A549 (cell line): ENCODE data around the gene GALNTL6. TPM values are rescaled to one million over a fixed set of nuclear protein-coding genes. Genes with fewer than 3 reads are reported as not detected.

Source experiments
- ATAC-seq, 2 experiments: fragments of 200-7000 bp in 1 of 2; fragments of >200 bp in 1 of 2; cut with Nextera tagmentation in 1 of 2; cut with Tn5 transposase in 1 of 2; 3 replicates each; pipeline versions ENCODE4 v1.8.0 to v1.9.1; 2018 to 2020; ENCODE audit warnings: mild to moderate bottlenecking in 1 of 2, moderate library complexity in 1 of 2
- CTCF ChIA-PET: fragments of 300-600 bp; sonication (Branson Sonifier 250); formaldehyde crosslinking; extraction: SDS; loops from one replicate; lab custom pipeline; 2021; ENCODE audit warnings: antibody characterized with exemption, inconsistent platforms; lab: Yijun Ruan, JAX
- POLR2A ChIA-PET: fragments of 350-600 bp; formaldehyde crosslinking; extraction: SDS; loops from one replicate; lab custom pipeline; 2021; ENCODE audit warnings: antibody characterized with exemption, inconsistent platforms; lab: Yijun Ruan, JAX
- DNase-seq, 2 experiments: peaks; one replicate each; pipeline versions ENCODE4 v3.0.0 to v3.0.0-alpha.2; 2011 to 2016; ENCODE audit warnings: low read depth in 1 of 2, low spot score in 1 of 2
- FAIRE-seq: peaks from 2 replicates; lab custom pipeline; 2011; peaks lifted over from hg19 to GRCh38; lab: Jason Lieb, UNC
- H3K27ac ChIP-seq, 2 experiments: fragments of >200 bp; sonication (Bioruptor Twin); formaldehyde crosslinking; 3 replicates each; pipeline ENCODE4 v1.5.1; 2016 to 2017
- H3K4me1 ChIP-seq: fragments of >200 bp; sonication (Bioruptor Twin); formaldehyde crosslinking; 3 replicates; pipeline ENCODE4 v1.6.1; 2016
- H3K4me2 ChIP-seq: fragments of >200 bp; sonication (Bioruptor Twin); formaldehyde crosslinking; 3 replicates; pipeline ENCODE4 v1.6.1; 2016
- H3K4me3 ChIP-seq: fragments of >200 bp; sonication (Bioruptor Twin); formaldehyde crosslinking; 3 replicates; pipeline ENCODE4 v1.5.1; 2016
- H3K9me3 ChIP-seq: fragments of >200 bp; sonication (Bioruptor Twin); formaldehyde crosslinking; 3 replicates; pipeline ENCODE4 v1.6.1; 2016
- BHLHE40 ChIP-seq: IDR thresholded peaks from 2 replicates; pipeline ENCODE4 v1.6.1; 2012; ENCODE audit warnings: low read depth, low read length, inconsistent platforms
- CEBPB ChIP-seq, 2 experiments: fragments of >200 bp in 1 of 2; sonication (Bioruptor Twin) in 1 of 2; formaldehyde crosslinking in 1 of 2; IDR thresholded peaks; 2 replicates each; pipeline ENCODE4 v1.6.1; 2012 to 2016
- CHD2 ChIP-seq: fragments of 150-350 bp; IDR thresholded peaks from 2 replicates; pipeline ENCODE4 v1.6.1; 2014; ENCODE audit warnings: low read length; ENCODE audit not compliant: partially characterized antibody
- EHF ChIP-seq: fragments of 250-450 bp; sonication (Bioruptor Pico); IDR thresholded peaks from 2 replicates; pipeline ENCODE4 v1.5.0; 2020; ENCODE audit warnings: mild to moderate bottlenecking
- EP300 ChIP-seq, 2 experiments: fragments of >200 bp; sonication (Bioruptor Twin); formaldehyde crosslinking; IDR thresholded peaks; 2 replicates in 1 of 2; 3 replicates in 1 of 2; pipeline ENCODE4 v1.6.1; 2016 to 2017
- FOSB ChIP-seq: fragments of 250-450 bp; sonication (Bioruptor Pico); IDR thresholded peaks from 2 replicates; pipeline ENCODE4 v1.5.0; 2020; ENCODE audit warnings: mild to moderate bottlenecking, moderate library complexity
- FOSL2 ChIP-seq, 2 experiments: fragments of 450-650 bp in 1 of 2; fragments of >200 bp in 1 of 2; sonication (Bioruptor Twin) in 1 of 2; formaldehyde crosslinking; IDR thresholded peaks; 2 replicates each; pipeline versions ENCODE4 v1.5.0 to v1.6.1; 2016 to 2020; ENCODE audit warnings: mild to moderate bottlenecking in 1 of 2, moderate library complexity in 1 of 2
- GATA3 ChIP-seq: IDR thresholded peaks from 2 replicates; pipeline ENCODE4 v1.6.1; 2012; ENCODE audit warnings: borderline replicate concordance
- HDAC2 ChIP-seq: fragments of 200-600 bp; sonication (generic); IDR thresholded peaks from 2 replicates; pipeline ENCODE4 v1.6.1; 2016
- HEYL ChIP-seq: fragments of 250-450 bp; sonication (Bioruptor Pico); IDR thresholded peaks from 2 replicates; pipeline ENCODE4 v1.8.0; 2021; ENCODE audit warnings: mild to moderate bottlenecking, moderate library complexity
- MAZ ChIP-seq: fragments of 150-350 bp; IDR thresholded peaks from 2 replicates; pipeline ENCODE4 v1.6.1; 2014; ENCODE audit warnings: antibody characterized with exemption, low read depth, low read length, borderline replicate concordance
- MYC ChIP-seq: IDR thresholded peaks from 2 replicates; pipeline ENCODE4 v1.6.1; 2012; ENCODE audit warnings: mild to moderate bottlenecking, inconsistent platforms, low read length, improper control_type of control experiment, borderline replicate concordance
- NPAS2 ChIP-seq: fragments of 250-450 bp; sonication (Bioruptor Pico); IDR thresholded peaks from 2 replicates; pipeline ENCODE4 v1.8.0; 2022; ENCODE audit warnings: mild to moderate bottlenecking, moderate library complexity, borderline replicate concordance
- POLR2AphosphoS2 ChIP-seq: conservative IDR thresholded peaks from 2 replicates; pipeline ENCODE4 v1.6.1; 2012; ENCODE audit warnings: low read length, improper control_type of control experiment, inconsistent platforms
- RAD21 ChIP-seq, 2 experiments: fragments of >200 bp in 1 of 2; sonication (Bioruptor Twin) in 1 of 2; formaldehyde crosslinking in 1 of 2; IDR thresholded peaks in 1 of 2; conservative IDR thresholded peaks in 1 of 2; 2 replicates in 1 of 2; 3 replicates in 1 of 2; pipeline ENCODE4 v1.6.1; 2012 to 2018; ENCODE audit warnings: inconsistent platforms in 1 of 2
- RARB ChIP-seq: fragments of 250-450 bp; sonication (Bioruptor Pico); IDR thresholded peaks from 2 replicates; pipeline ENCODE4 v1.8.0; 2021; ENCODE audit warnings: mild to moderate bottlenecking, moderate library complexity
- RCOR1 ChIP-seq: fragments of 150-350 bp; IDR thresholded peaks from 2 replicates; pipeline ENCODE4 v1.6.1; 2014; ENCODE audit warnings: antibody characterized with exemption, low read length, low read depth
- RFX5 ChIP-seq: fragments of 450-650 bp; IDR thresholded peaks from 2 replicates; pipeline ENCODE4 v1.7.1; 2014; ENCODE audit warnings: antibody characterized with exemption, mild to moderate bottlenecking, moderate library complexity
- TP53 ChIP-seq: fragments of 250-450 bp; sonication (Bioruptor Pico); IDR thresholded peaks from 2 replicates; pipeline ENCODE4 v1.5.0; 2021; ENCODE audit warnings: mild to moderate bottlenecking, moderate library complexity
- ZC3H11A ChIP-seq: fragments of 450-650 bp; IDR thresholded peaks from 2 replicates; pipeline ENCODE4 v1.6.1; 2014; ENCODE audit warnings: antibody characterized with exemption, mild to moderate bottlenecking
- ZSCAN20 ChIP-seq: fragments of 250-450 bp; sonication (Bioruptor Pico); IDR thresholded peaks from 2 replicates; pipeline ENCODE4 v1.8.0; 2022; ENCODE audit warnings: mild to moderate bottlenecking, moderate library complexity
- WGBS: methylation state at CpG from one replicate; pipeline ENCODE4 v1.1.6; 2017; ENCODE audit errors: missing lambda C conversion rate; 5-methylcytosine and 5-hydroxymethylcytosine counted together
- polyA plus RNA-seq, 4 experiments: library from polyadenylated mRNA; depleted of rRNA in 3 of 4; stranded (reverse); fragments of >200 nt; fragmentation: RNase III in 1 of 4; extraction: RNeasy Plus Mini Kit Qiagen cat#74134 plus additional on column Dnase treatment in 1 of 4; gene quantifications; 2 replicates in 3 of 4; 3 replicates in 1 of 4; pipeline ENCODE4 v1.2.3, GENCODE V29; 2011 to 2017
- TF ChIP-seq, protein P1 (sequence below): fragments of 450-650 bp; IDR thresholded peaks from 2 replicates; pipeline ENCODE4 v1.6.1; 2014; ENCODE audit warnings: antibody characterized with exemption
- TF ChIP-seq, protein P2 (sequence below): fragments of >200 bp; sonication (Bioruptor Twin); formaldehyde crosslinking; IDR thresholded peaks from 3 replicates; pipeline ENCODE4 v1.5.1; 2016
- TF ChIP-seq, protein P3 (sequence below): fragments of 250-450 bp; sonication (Bioruptor Pico); IDR thresholded peaks from 2 replicates; pipeline ENCODE4 v1.5.0; 2020; ENCODE audit warnings: low read depth, mild to moderate bottlenecking, moderate library complexity
- TF ChIP-seq, protein P4 (sequence below): fragments of 200-600 bp; sonication (generic); IDR thresholded peaks from 2 replicates; pipeline ENCODE4 v1.6.1; 2016; ENCODE audit warnings: antibody characterized with exemption, mild to moderate bottlenecking, moderate library complexity

Gene GALNTL6
- polyA plus RNA-seq, 2 of the 4 experiments (the other 2 are of a cell fraction) = 0.06 to 0.49 TPM

DNA sequence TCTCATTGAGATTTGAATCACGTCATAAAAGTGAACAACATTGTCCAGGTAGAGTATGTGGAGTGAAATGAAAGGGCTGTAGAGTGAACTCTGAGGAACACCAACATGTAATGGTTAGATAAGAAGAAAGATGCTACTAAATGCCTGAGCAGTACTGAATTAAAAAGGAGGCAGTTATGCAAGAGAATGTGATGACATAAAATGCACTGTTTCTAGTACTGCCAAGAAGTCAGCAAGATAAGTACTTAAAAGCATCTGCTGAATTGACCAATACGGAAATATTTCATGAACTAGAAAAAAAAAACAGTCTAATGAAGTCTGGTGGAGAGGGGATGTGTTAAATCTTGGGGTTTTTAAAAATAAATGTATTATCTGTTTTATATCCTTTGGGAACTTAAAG, 771.6 kb downstream of the GALNTL6 start:
- Histone ChIP-seq H3K4me3 (no peak overlapping the region), H3K4me1 (no peaks in the 10 kb centered on the region), H3K4me2 (no peak overlapping the region), H3K27ac (no peak overlapping the region), H3K9me3 (no peaks in the 10 kb centered on the region)
- no peak for DNase-seq
- ATAC-seq = no peak
- 75% methylated on average over 2 of the region's 2 CpGs for WGBS
- TF ChIP-seq FOSB (CRISPR knock-in tag) (no peak), RCOR1 (no peak), ZC3H11A (no peak), TP53 (no peak), GATA3 (no peak), FOSL2 (IDR thresholded peaks at IDR 0.05) (no peak), FOSL2 (CRISPR knock-in tag; IDR thresholded peaks at IDR 0.05) (no peak), POLR2AphosphoS2 (no peak), EP300 (IDR thresholded peaks at IDR 0.05) (no peak), HDAC2 (no peak), NPAS2 (CRISPR knock-in tag) (no peak)
- no peak for FAIRE-seq
- POLR2A ChIA-PET = no interaction called here
- CTCF ChIA-PET = no interaction called here

DNA sequence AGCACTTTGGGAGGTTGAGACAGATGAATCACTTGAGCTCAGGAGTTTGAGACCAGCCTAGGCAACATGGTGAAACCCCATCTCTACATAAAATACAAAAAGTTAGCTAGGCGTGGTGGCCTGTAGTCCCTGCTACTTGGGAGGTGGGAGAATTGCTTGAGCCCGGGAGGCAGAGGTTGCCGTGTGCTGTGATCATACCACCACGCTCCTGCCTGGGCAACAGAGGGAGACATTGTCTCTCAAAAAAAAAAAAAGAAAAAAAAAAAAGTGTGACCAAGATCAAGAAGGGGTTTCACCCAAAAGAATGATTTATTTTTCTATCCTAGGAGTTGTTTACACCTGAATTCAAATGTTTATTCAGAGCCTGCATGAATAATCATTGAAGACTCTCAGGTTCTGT, 783.0 kb downstream of the GALNTL6 start:
- ATAC-seq = no peak
- ChIA-PET CTCF (no interaction called here), POLR2A (interaction anchor here (0.7 kb wide), 1 partner anchor 164 kb away, joined by 3 read pairs; no protein-coding TSS in a partner anchor)
- H3K4me3 ChIP-seq = no peak overlapping the region
- TF ChIP-seq BHLHE40 (no peak), CEBPB (IDR thresholded peaks at IDR 0.05) (no peak), MAZ (no peak), EHF (CRISPR knock-in tag) (no peak), MYC (no peak), RAD21 (conservative IDR thresholded peaks at IDR 0.05 in 1 of 2, IDR thresholded peaks at IDR 0.05 in 1 of 2) (0 out of 5 replicates have a peak, but pooled peaks of 1 of the 2 experiments have one; percentile 8)
- no peaks in the 10 kb centered on the region for H3K4me1 ChIP-seq
- WGBS = 51% methylated on average over 4 of the region's 4 CpGs
- no peak overlapping the region for H3K4me2 ChIP-seq
- H3K27ac ChIP-seq = no peak overlapping the region
- DNase-seq = peak in 1 of 2 experiments; percentile 4
- FAIRE-seq = no peak
- H3K9me3 ChIP-seq = no peaks in the 10 kb centered on the region

DNA sequence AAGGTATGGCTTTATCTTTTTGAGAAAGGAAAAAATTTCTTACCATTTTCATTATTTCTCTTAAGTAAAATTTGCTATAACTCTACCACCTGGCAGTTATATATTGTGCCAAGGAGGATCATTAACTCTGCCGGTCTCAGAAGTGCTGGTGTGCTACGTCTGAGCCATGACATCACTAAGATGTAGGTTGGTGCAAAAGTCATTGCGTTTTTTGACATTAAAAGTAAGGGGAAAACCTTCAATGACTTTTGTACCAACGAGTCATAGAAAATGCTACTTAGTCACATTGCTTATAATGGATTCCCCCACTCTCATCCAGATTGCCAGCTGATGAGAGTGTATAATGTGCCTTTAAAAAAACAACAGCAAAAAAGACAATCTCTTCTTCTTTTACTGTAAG, 786.4 kb downstream of the GALNTL6 start:
- no peak for DNase-seq
- H3K4me2 ChIP-seq = no peak overlapping the region
- ChIA-PET CTCF (no interaction called here), POLR2A (no interaction called here)
- TF ChIP-seq EHF (CRISPR knock-in tag) (no peak), ZSCAN20 (CRISPR knock-in tag) (no peak), FOSB (CRISPR knock-in tag) (no peak), CHD2 (no peak)
- TF ChIP-seq, protein P1, sequence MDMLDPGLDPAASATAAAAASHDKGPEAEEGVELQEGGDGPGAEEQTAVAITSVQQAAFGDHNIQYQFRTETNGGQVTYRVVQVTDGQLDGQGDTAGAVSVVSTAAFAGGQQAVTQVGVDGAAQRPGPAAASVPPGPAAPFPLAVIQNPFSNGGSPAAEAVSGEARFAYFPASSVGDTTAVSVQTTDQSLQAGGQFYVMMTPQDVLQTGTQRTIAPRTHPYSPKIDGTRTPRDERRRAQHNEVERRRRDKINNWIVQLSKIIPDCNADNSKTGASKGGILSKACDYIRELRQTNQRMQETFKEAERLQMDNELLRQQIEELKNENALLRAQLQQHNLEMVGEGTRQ = no peak
- H3K4me1 ChIP-seq = no peaks in the 10 kb centered on the region
- H3K9me3 ChIP-seq = no peaks in the 10 kb centered on the region
- no peak for ATAC-seq
- H3K27ac ChIP-seq = no peak overlapping the region
- FAIRE-seq = no peak
- WGBS = 64% methylated on average over 4 of the region's 4 CpGs
- H3K4me3 ChIP-seq = no peak overlapping the region

DNA sequence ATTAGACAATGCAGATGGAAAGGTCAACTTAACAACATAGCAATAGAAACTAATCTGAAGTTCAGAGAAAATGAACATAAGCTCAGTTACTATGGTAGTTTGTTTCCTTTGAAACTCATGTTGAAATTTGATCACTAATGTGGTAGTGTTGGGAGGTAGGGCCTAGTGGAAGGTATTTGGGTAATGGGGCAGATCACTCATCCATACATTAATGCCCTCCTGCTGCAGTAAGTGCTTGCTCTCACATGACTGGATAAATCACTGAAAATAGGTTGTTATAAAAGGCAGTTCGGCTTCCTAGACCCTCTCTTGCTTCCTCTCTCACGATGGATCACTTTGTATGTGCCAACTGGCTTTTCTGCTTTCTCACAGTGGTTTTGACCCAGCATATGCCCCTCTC, 788.0 kb downstream of the GALNTL6 start:
- DNase-seq = no peak
- 54% methylated on average over 2 of the region's 2 CpGs for WGBS
- H3K4me2 ChIP-seq = no peak overlapping the region
- TF ChIP-seq RARB (CRISPR knock-in tag) (no peak), HEYL (CRISPR knock-in tag) (no peak), RFX5 (no peak), FOSL2 (IDR thresholded peaks at IDR 0.05) (no peak), FOSL2 (CRISPR knock-in tag; IDR thresholded peaks at IDR 0.05) (no peak), FOSB (CRISPR knock-in tag) (no peak)
- TF ChIP-seq, protein P2, sequence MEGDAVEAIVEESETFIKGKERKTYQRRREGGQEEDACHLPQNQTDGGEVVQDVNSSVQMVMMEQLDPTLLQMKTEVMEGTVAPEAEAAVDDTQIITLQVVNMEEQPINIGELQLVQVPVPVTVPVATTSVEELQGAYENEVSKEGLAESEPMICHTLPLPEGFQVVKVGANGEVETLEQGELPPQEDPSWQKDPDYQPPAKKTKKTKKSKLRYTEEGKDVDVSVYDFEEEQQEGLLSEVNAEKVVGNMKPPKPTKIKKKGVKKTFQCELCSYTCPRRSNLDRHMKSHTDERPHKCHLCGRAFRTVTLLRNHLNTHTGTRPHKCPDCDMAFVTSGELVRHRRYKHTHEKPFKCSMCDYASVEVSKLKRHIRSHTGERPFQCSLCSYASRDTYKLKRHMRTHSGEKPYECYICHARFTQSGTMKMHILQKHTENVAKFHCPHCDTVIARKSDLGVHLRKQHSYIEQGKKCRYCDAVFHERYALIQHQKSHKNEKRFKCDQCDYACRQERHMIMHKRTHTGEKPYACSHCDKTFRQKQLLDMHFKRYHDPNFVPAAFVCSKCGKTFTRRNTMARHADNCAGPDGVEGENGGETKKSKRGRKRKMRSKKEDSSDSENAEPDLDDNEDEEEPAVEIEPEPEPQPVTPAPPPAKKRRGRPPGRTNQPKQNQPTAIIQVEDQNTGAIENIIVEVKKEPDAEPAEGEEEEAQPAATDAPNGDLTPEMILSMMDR = no peak
- TF ChIP-seq, protein P3, sequence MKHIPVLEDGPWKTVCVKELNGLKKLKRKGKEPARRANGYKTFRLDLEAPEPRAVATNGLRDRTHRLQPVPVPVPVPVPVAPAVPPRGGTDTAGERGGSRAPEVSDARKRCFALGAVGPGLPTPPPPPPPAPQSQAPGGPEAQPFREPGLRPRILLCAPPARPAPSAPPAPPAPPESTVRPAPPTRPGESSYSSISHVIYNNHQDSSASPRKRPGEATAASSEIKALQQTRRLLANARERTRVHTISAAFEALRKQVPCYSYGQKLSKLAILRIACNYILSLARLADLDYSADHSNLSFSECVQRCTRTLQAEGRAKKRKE = no peak
- TF ChIP-seq, protein P4, sequence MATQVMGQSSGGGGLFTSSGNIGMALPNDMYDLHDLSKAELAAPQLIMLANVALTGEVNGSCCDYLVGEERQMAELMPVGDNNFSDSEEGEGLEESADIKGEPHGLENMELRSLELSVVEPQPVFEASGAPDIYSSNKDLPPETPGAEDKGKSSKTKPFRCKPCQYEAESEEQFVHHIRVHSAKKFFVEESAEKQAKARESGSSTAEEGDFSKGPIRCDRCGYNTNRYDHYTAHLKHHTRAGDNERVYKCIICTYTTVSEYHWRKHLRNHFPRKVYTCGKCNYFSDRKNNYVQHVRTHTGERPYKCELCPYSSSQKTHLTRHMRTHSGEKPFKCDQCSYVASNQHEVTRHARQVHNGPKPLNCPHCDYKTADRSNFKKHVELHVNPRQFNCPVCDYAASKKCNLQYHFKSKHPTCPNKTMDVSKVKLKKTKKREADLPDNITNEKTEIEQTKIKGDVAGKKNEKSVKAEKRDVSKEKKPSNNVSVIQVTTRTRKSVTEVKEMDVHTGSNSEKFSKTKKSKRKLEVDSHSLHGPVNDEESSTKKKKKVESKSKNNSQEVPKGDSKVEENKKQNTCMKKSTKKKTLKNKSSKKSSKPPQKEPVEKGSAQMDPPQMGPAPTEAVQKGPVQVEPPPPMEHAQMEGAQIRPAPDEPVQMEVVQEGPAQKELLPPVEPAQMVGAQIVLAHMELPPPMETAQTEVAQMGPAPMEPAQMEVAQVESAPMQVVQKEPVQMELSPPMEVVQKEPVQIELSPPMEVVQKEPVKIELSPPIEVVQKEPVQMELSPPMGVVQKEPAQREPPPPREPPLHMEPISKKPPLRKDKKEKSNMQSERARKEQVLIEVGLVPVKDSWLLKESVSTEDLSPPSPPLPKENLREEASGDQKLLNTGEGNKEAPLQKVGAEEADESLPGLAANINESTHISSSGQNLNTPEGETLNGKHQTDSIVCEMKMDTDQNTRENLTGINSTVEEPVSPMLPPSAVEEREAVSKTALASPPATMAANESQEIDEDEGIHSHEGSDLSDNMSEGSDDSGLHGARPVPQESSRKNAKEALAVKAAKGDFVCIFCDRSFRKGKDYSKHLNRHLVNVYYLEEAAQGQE = no peak
- no peak overlapping the region for H3K4me3 ChIP-seq
- FAIRE-seq = no peak
- no peaks in the 10 kb centered on the region for H3K9me3 ChIP-seq
- ChIA-PET CTCF (no interaction called here), POLR2A (no interaction called here)
- no peaks in the 10 kb centered on the region for H3K4me1 ChIP-seq
- no peak for ATAC-seq
- H3K27ac ChIP-seq = no peak overlapping the region
